Thyroid gland (tissue), 4 donors: ENCODE measurements around the gene SMG1. TPM values are rescaled to one million over a fixed set of nuclear protein-coding genes. Genes with fewer than 3 reads are reported as not detected.
"Not testable (repeated sequence)": the region's sequence is repeated elsewhere in the genome, so short reads cannot be mapped to it uniquely, and the experiment has no call there.

ENCODE experiments used
- DNase-seq, 2 donors: peaks; one replicate each; pipeline ENCODE4 v3.0.0-alpha.2; 2019
- H3K27ac ChIP-seq, 3 donors: fragments of 200-600 bp; sonication (generic); 1 replicate in 2 of 3; 2 replicates in 1 of 3; pipeline ENCODE4 v1.5.1; 2016 to 2019; ENCODE audit warnings: mild to moderate bottlenecking in 1 of 3, moderate library complexity in 1 of 3
- H3K27me3 ChIP-seq: fragments of 200-600 bp; sonication (generic); one replicate; pipeline ENCODE4 v1.5.1; 2019
- H3K36me3 ChIP-seq, 2 donors: fragments of 200-600 bp; sonication (generic); one replicate each; pipeline ENCODE4 v1.5.1; 2016 to 2019
- H3K4me1 ChIP-seq, 2 donors: fragments of 200-600 bp; sonication (generic); one replicate each; pipeline ENCODE4 v1.5.1; 2017 to 2019
- H3K4me3 ChIP-seq, 3 donors: fragments of 200-600 bp; sonication (generic); replicated peaks in 1 of 3; 1 replicate in 2 of 3; 2 replicates in 1 of 3; pipeline ENCODE4 v1.5.1; 2016; ENCODE audit warnings: mild to moderate bottlenecking in 1 of 3
- H3K9me3 ChIP-seq: fragments of 200-600 bp; sonication (generic); one replicate; pipeline ENCODE4 v1.5.1; 2017
- CTCF ChIP-seq, 6 experiments: fragments of 200-600 bp in 3 of 6; fragments of 450-650 bp in 3 of 6; sonication (generic) in 3 of 6; IDR thresholded peaks; one replicate each; pipeline ENCODE4 v1.5.1; 2016 to 2019; ENCODE audit warnings: antibody characterized with exemption in 6 of 6, mild to moderate bottlenecking in 2 of 6, inconsistent platforms in 1 of 6, moderate library complexity in 1 of 6
- POLR2A ChIP-seq, 2 donors: fragments of 450-650 bp; IDR thresholded peaks; one replicate each; pipeline ENCODE4 v1.6.1; 2017; ENCODE audit warnings: antibody characterized with exemption in 2 of 2, mild to moderate bottlenecking in 2 of 2, moderate library complexity in 1 of 2
- WGBS, 2 donors: methylation state at CpG; one replicate each; pipeline ENCODE4 v1.1.5; 2017; 5-methylcytosine and 5-hydroxymethylcytosine counted together
- intact Hi-C: fragments of 100-400 bp; cut with DNase I; formaldehyde crosslinking; loops from one replicate; pipeline ENCODE4 v1.15.1; 2023
- total RNA-seq, 4 donors: library from RNA; depleted of rRNA; stranded (reverse); fragments of >200 nt; gene quantifications; one replicate each; pipeline ENCODE4 v1.2.3, GENCODE V29; 2016

The SMG1 gene
- total RNA-seq, 4 donors from 2014 or later: 106 to 156 (median 125) TPM

GRCh38 chr16:18932243-18932987 is 6.2 kb upstream of the SMG1 start:
- H3K9me3 ChIP-seq: no peaks in the 10 kb centered on the region
- H3K4me1 ChIP-seq: peaks cover 12 to 23% of the 10 kb centered on the region in 2 donors
- H3K4me3 ChIP-seq: no peak overlapping the region
- H3K36me3 ChIP-seq: no peaks in the 10 kb centered on the region
- H3K27ac ChIP-seq: peak overlapping the region; percentile 71 to 93 (median 93)
- WGBS, 2 donors: 35 to 42% methylated on average over 5 of the region's 5 CpGs
- peak; percentile 81 to 83 for DNase-seq
- no peaks in the 10 kb centered on the region for H3K27me3 ChIP-seq
- intact Hi-C loops: no loop called here
- peak in 1 of 2 donors; percentile 46 for TF ChIP-seq POLR2A (IDR thresholded peaks at IDR 0.05)
- no peak for TF ChIP-seq CTCF (IDR thresholded peaks at IDR 0.05)

- H3K27me3 ChIP-seq: no peaks in the 10 kb centered on the region
- WGBS, 2 donors: 65 to 81% methylated on average over 5 of the region's 5 CpGs
- no peak overlapping the region for H3K4me3 ChIP-seq
- H3K27ac ChIP-seq: peak overlapping the region; percentile 71 to 93 (median 93)
- DNase-seq: peak in 1 of 2 donors; percentile 8
- intact Hi-C loops: no loop called here
- TF ChIP-seq POLR2A (IDR thresholded peaks at IDR 0.05): no peak
- no peaks in the 10 kb centered on the region for H3K9me3 ChIP-seq
- no peaks in the 10 kb centered on the region for H3K36me3 ChIP-seq
- peaks cover 12 to 23% of the 10 kb centered on the region in 2 donors for H3K4me1 ChIP-seq
Measured at GRCh38 chr16:18931756-18932155, 5.5 kb upstream of the SMG1 start.

GRCh38 chr16:18930095-18930494 is 3.9 kb upstream of the SMG1 start:
- H3K27me3 ChIP-seq, H3K36me3 ChIP-seq, H3K27ac ChIP-seq, H3K4me3 ChIP-seq, DNase-seq, H3K9me3 ChIP-seq, intact Hi-C loops: not testable (repeated sequence)
- H3K4me1 ChIP-seq: peaks cover 12 to 23% of the 10 kb centered on the region in 2 donors
- WGBS, 2 donors: 73 to 89% methylated on average over 4 of the region's 4 CpGs

GRCh38 chr16:18928073-18928472 is 1.9 kb upstream of the SMG1 start:
- H3K27me3 ChIP-seq, H3K4me3 ChIP-seq, intact Hi-C loops, H3K9me3 ChIP-seq, H3K36me3 ChIP-seq, H3K27ac ChIP-seq: not testable (repeated sequence)
- peak in 1 of 2 donors; percentile 2 for DNase-seq
- 89 to 90% methylated on average over 7 of the region's 7 CpGs for WGBS, 2 donors
- H3K4me1 ChIP-seq: peaks cover 7 to 18% of the 10 kb centered on the region in 2 donors

- Histone ChIP-seq H3K27ac (peak overlapping the region; percentile 79 to 93 (median 80)), H3K4me3 (peak overlapping the region; percentile 70 to 84 (median 80))
- H3K4me1 ChIP-seq, H3K27me3 ChIP-seq, intact Hi-C loops, H3K36me3 ChIP-seq, H3K9me3 ChIP-seq: not testable (repeated sequence)
- WGBS, 2 donors: 0 to 1% methylated on average over 12 to 13 of the region's 42 CpGs
- DNase-seq: peak; percentile 61 to 65
Measured at GRCh38 chr16:18925215-18925985, 808 bp downstream of the SMG1 start.

GRCh38 chr16:18923935-18924334 is 2.3 kb downstream of the SMG1 start:
- H3K9me3 ChIP-seq, H3K36me3 ChIP-seq, DNase-seq, H3K27ac ChIP-seq, H3K4me1 ChIP-seq, H3K4me3 ChIP-seq, H3K27me3 ChIP-seq, intact Hi-C loops: not testable (repeated sequence)
- 28 to 30% methylated on average over 5 of the region's 5 CpGs for WGBS, 2 donors

GRCh38 chr16:18923124-18923523 is 3.1 kb downstream of the SMG1 start:
- WGBS, 2 donors: 94 to 96% methylated on average over 7 to 8 of the region's 8 CpGs
- H3K27me3 ChIP-seq, DNase-seq, H3K4me1 ChIP-seq, H3K9me3 ChIP-seq, intact Hi-C loops, H3K4me3 ChIP-seq, H3K36me3 ChIP-seq, H3K27ac ChIP-seq: not testable (repeated sequence)

- H3K36me3 ChIP-seq, DNase-seq, H3K9me3 ChIP-seq, H3K27me3 ChIP-seq, H3K27ac ChIP-seq, H3K4me3 ChIP-seq, H3K4me1 ChIP-seq, intact Hi-C loops: not testable (repeated sequence)
- whole genome bisulfite sequencing, 2 donors: 66 to 77% methylated on average over 2 of the region's 2 CpGs
Measured at GRCh38 chr16:18909585-18909984, 16.6 kb downstream of the SMG1 start.

GRCh38 chr16:18908716-18909115 is 17.5 kb downstream of the SMG1 start:
- 93% methylated on average over 12 of the region's 12 CpGs for WGBS, 2 donors
- H3K4me3 ChIP-seq, intact Hi-C loops, H3K27ac ChIP-seq, H3K4me1 ChIP-seq, H3K9me3 ChIP-seq, DNase-seq, H3K36me3 ChIP-seq, H3K27me3 ChIP-seq: not testable (repeated sequence)

GRCh38 chr16:18902778-18903177 is 23.4 kb downstream of the SMG1 start:
- H3K9me3 ChIP-seq, H3K27me3 ChIP-seq, DNase-seq, intact Hi-C loops, H3K36me3 ChIP-seq, H3K4me3 ChIP-seq: not testable (repeated sequence)
- 94 to 95% methylated on average over 7 of the region's 7 CpGs for whole genome bisulfite sequencing, 2 donors
- H3K27ac ChIP-seq: peak overlapping the region in 1 of 3 donors; percentile 63
- H3K4me1 ChIP-seq: peaks cover 11 to 25% of the 10 kb centered on the region in 2 donors

- H3K4me3 ChIP-seq, H3K27me3 ChIP-seq, H3K36me3 ChIP-seq, DNase-seq, H3K9me3 ChIP-seq, intact Hi-C loops: not testable (repeated sequence)
- 71 to 73% methylated on average over 3 of the region's 3 CpGs for WGBS, 2 donors
- H3K27ac ChIP-seq: peak overlapping the region; percentile 21 to 63 (median 26)
- H3K4me1 ChIP-seq: peaks cover 16 to 31% of the 10 kb centered on the region in 2 donors
Measured at GRCh38 chr16:18902044-18902443, 24.2 kb downstream of the SMG1 start.
